HG03108 (cell line): ENCODE results near the gene PSMA8.
"Not testable (repeated sequence)": the region's sequence is repeated elsewhere in the genome, so short reads cannot be mapped to it uniquely, and the experiment has no call there.

Experiments used
- ATAC-seq: cut with Tn5 transposase; IDR thresholded peaks from one replicate; pipeline ENCODE4 v1.9.1; 2021; ENCODE audit warnings: moderate library complexity; ENCODE audit not compliant: unreplicated experiment

PSMA8 gene

GRCh38 chr18:26167592-26167991 lies 33.9 kb downstream of the PSMA8 start:
- peak; percentile 87 for ATAC-seq

DNA sequence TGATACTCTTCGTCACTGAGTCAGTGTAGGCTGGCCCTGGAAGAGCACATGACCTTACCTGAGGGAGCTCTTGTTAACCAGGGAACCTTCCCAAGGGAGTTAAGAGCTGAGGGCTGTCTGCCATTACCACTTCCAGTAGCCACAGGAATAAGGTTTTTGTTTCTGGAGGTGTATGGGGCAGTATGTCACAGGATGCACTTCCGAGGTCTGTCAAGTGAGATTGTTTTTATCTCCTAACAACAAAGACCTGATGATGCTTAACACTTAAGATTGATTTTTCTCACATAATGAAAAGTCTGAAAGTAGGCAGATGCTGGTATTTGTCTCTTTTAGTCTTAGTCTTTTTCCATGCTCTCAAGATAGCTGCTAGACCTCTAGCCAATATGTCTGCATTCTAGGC lies 41.8 kb downstream of the PSMA8 start:
- no peak for ATAC-seq

- ATAC-seq = no peak
These were observed 42.5 kb downstream of the PSMA8 start for GRCh38 chr18:26176134-26176533.

DNA sequence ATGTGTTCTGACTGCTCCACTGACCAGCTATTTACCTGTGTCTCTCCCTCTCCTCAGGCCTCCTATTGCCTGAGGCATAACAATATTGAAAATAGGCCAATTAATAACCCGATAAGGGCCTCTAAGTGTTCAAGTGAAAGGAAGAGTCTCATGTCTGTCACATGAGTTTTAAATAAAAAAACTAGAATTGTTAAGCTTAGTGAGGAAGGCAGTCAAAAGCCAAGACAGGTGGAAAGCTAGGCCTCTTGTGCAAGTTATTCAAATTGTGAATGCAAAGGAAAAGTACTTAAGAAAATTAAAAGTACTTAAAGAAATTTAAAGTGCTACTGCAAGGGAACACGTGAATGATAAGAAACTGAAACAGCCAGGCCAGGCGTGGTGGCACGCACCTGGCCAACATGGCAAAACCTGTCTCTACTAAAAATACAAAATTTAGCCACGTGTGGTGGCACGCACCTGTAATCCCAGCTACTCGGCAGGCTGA lies 47.7 kb downstream of the PSMA8 start:
- ATAC-seq = peak; percentile 64

GRCh38 chr18:26183395-26184112 lies 49.9 kb downstream of the PSMA8 start:
- ATAC-seq = no peak

- ATAC-seq = no peak
These were observed 51.6 kb downstream of the PSMA8 start for GRCh38 chr18:26185267-26185666.

DNA sequence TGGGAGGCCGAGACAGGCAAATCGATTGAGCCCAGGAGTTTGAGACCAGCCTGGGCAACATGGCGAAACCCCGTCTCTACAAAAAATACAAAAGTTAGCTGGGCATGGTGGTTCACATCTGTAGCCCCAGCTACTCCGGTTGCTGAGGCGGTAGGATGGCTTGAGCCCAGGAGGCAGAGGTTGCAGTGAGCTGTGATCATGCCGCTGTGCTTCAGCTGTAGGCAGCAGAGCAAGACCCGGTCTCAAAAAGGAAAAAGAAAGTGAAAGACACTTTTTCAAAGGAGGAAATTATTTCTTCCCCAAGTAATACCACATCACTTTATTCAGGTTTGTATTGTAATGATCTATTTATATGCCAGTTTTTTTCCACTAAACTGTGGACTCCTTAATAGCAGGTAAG lies 56.8 kb downstream of the PSMA8 start:
- ATAC-seq = peak; percentile 78

- ATAC-seq = no peak
These were observed 58.6 kb downstream of the PSMA8 start for GRCh38 chr18:26192233-26192632.

- no peak for ATAC-seq
These were observed 62.9 kb downstream of the PSMA8 start for GRCh38 chr18:26196605-26197004.

- ATAC-seq = not testable (repeated sequence)
These were observed 68.3 kb downstream of the PSMA8 start for GRCh38 chr18:26202001-26202400.

DNA sequence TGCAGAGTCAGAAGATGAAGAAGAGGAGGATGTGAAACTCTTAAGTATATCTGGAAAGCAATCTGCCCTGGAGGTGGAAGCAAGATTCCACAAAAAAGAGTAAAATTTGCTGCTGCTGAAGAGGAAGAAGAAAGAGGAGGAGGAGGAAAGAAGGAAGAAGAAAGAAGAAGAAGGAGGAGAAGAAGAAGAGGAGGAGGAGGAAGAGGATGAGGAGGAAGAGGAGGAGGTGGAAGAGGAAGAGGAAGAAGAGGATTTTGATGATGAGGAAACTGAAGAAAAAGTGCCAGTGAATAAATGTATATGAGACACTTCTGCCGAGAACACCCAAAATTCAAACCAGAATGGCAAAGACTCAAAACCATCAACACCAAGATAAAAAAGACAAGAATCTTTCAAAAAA lies 71.6 kb downstream of the PSMA8 start:
- no peak for ATAC-seq

- no peak for ATAC-seq
These were observed 72.8 kb downstream of the PSMA8 start for GRCh38 chr18:26206488-26206887.

DNA sequence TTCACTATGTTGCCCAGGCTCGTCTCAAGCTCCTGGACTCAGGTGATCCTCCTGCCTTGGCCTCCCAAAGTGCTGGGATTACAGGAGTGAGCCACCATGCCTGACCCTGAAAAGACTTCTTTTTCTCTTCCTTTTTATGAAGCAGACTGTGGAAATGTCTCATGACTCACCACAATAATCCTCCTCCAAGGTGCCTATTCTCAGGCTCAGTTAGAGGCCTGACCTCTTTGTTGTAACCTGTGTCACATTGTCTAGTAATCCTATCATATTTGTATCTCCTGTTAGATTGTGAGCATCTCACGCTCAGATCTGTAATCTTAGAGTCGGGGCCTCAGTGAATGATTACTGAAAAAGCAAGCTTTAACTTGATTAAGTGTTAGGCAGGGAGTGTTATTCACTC lies 74.3 kb downstream of the PSMA8 start:
- no peak for ATAC-seq

GRCh38 chr18:26208977-26209376 lies 75.3 kb downstream of the PSMA8 start:
- ATAC-seq = no peak

DNA sequence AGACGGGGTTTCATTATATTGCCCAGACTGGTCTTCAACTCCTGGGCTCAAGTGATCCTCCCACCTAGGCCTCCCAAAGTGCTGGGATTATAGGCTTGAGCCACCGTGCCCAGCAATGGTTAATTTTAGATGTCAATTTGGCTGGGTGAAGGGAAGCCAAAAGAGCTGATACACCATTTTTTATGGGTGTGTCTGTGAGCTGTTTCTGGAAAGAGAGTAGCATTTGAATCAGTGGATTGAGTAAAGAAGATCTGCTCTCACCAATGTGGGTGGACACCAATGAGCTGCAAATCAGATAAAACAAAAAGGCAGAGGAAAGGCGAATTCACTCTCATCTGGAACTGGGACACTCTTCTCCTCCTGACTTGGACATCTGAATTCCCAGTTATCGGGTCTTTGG lies 76.5 kb downstream of the PSMA8 start:
- no peak for ATAC-seq

DNA sequence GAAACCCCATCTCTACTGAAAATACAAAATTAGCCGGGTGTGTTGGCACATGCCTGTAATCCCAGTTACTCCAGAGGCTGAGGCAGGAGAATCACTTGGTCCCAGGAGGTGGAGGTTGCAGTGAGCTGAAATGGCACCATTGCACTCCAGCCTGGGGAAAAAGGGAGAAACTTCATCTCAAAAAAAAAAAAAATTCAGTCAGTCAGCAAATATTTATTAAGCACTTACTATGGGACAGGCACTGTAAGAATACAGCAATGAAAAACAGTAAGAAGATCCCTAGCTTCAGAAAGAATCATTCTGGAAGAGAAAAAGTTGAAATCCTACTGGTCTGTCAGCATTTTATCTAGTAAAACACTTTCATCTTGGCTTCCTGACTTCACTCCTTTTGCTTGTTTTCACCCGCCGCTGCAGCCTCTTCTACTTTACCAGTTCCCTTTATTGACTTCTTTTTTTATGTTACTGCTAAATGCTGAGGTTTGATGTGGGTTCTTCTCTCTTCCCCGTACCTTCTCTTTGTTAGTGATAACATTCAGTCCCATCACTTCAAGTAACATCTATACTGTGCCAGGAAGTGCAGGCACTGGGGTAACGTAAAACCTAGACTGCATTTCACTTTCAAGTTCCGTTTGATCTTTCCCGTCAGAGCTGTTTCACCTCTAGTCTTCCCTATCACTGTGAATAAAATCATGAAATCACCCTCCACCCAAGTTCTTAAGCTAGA lies 81.7 kb downstream of the PSMA8 start:
- ATAC-seq = peak; percentile 97

GRCh38 chr18:26225022-26225693 lies 91.5 kb downstream of the PSMA8 start:
- ATAC-seq = no peak

DNA sequence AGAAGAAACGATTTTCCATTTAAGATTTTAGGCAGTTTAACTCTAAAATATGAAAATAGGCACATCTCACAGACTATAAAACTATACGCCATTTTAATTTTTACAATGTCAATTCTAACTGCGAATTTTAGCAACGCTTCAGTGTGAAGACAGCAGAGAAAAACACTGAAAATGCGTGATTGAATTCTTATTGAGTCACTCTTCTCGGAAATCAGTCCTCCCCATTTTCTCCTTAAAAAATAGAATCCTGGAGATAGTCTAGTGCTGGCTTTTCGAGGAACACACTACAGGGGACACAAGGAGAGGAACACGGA lies 92.2 kb downstream of the PSMA8 start:
- no peak for ATAC-seq

DNA sequence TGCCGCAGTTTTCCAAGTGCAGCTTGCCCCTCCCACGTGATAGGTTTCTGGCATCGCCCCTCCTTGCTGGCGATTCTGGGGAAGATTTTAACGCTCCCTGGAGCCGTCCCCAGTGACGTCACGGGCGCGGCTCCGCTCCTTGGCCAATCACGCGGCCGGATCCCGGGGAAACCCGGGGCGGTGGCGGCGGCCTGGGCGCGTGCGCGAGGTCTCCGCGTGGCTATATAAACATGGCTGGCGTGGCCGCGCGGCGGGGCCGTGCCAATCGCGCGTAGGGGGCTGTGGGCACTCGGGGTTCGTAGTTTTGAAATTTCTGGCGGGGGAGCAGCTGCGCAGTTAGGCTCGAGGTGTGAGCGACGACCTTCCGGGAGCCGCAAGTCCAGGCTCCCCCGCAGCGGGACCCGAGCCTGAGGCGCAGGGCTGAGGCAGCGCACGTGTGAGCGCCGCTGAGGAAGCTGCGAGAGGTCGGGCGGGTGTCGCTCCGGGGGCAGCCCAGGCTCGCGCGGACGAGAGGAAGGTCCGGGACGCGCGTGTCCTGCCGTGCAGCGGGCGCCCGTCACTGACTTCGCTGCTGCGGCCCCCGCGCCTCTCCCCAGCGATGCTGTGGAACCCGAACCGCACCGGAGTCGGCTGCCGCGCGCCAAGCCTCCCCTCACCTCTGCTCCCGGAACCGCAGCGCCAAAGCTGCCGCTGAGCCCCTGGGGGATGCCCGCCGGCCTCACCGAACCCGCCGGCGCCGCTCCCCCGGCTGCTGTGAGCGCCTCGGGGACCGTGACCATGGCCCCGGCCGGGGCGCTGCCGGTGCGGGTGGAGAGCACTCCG lies 92.8 kb downstream of the PSMA8 start, which contains the start of gene TAF4B:
TAF4B (plus strand) TSS at position 217 of the 822 bp plus-strand sequence; CDS start at position 706, 489 bp downstream.
- ATAC-seq = peak; percentile 75

DNA sequence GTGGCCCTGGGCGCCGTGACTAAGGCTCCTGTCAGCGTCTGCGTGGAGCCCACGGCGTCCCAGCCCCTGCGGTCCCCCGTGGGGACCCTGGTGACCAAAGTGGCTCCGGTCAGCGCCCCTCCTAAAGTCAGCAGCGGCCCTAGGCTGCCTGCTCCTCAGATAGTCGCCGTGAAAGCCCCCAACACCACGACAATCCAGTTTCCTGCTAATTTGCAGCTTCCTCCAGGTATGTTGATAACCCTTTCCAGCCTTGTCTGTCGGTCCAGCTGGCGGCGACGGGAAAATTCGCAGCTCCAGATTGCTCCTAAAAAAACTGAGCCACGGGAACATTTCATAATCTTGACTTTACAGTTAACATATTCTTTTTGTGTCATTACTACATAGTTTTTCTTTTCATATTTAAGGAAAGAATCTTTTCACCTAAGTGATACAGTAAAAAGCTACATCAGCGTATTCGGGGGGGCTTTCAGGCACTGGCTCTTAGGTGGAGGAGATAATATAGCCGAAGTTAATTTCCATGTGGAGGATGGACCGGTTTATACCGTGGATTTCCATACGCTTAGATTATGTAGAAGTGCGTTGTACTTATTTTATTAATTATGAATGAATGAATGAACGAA lies 93.5 kb downstream of the PSMA8 start:
- ATAC-seq = no peak
